Purkinje cell (primary cell): Measurements from ENCODE around the gene CGB8. TPM values are rescaled to one million over a fixed set of nuclear protein-coding genes. Genes with fewer than 3 reads are reported as not detected.

Experiments
- polyA plus RNA-seq: library from polyadenylated mRNA; unstranded; fragments of >200 nt; fragmentation: Nextera tagmentation; gene quantifications from 2 replicates; pipeline ENCODE4 v1.2.1, GENCODE V29; 2014

Gene CGB8
- polyA plus RNA-seq: not detected in 2 replicates

DNA sequence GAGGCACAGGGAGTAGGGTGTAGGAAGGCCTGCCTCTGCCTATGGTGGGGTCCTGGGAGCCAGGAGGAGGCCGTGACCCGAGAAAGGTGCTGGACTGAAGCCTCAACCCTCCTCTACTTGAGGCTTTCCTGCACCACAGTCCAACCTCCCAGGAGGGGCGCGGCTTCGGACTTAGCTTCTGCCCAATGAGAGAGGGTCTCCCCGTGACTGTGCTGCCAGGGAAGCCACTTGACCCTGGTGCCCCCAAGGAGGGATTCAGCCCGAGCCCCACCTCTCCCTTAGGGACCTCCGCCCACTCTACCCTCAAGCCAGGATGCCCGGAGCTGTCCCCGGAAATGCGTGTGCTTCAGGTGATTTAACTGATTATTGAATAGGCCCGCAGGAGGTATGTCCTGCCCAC lies at the start of gene CGB8:
CGB8 (minus strand) TSS at position 101 of the 400 bp plus-strand sequence. CDS start 372 bp downstream, outside the sequence.

GRCh38 chr19:49085020-49085867 lies 36.3 kb upstream of the CGB8 start, which contains the start of gene SNRNP70:
SNRNP70 (plus strand) TSS chr19:49085451; CDS start chr19:49086415, 964 bp downstream.

GRCh38 chr19:49064768-49065611 lies 16.1 kb upstream of the CGB8 start, which contains the start of gene NTF4:
NTF4 (minus strand) TSS chr19:49064818; CDS start chr19:49061997, 2,821 bp downstream.

GRCh38 chr19:49057636-49058234 lies 8.8 kb upstream of the CGB8 start, which contains the start of gene CGB7:
CGB7 (minus strand) TSS chr19:49057749; CDS start chr19:49055375, 2,374 bp downstream.

DNA sequence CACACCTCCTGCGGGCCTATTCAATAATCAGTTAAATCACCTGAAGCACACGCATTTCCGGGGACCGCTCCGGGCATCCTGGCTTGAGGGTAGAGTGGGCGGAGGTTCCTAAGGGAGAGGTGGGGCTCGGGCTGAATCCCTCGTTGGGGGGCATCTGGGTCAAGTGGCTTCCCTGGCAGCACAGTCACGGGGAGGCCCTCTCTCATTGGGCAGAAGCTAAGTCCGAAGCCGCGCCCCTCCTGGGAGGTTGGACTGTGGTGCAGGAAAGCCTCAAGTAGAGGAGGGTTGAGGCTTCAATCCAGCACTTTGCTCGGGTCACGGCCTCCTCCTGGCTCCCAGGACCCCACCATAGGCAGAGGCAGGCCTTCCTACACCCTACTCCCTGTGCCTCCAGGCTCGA lies 5.4 kb downstream of the CGB8 start, which contains the start of gene CGB5:
CGB5 (plus strand) TSS at position 301 of the 400 bp plus-strand sequence. CDS start 362 bp downstream, outside the sequence.

GRCh38 chr19:49036815-49037214 lies 12.1 kb downstream of the CGB8 start, which contains the start of gene CGB1:
CGB1 (minus strand) TSS chr19:49036895; CDS start chr19:49036711, 184 bp downstream.

DNA sequence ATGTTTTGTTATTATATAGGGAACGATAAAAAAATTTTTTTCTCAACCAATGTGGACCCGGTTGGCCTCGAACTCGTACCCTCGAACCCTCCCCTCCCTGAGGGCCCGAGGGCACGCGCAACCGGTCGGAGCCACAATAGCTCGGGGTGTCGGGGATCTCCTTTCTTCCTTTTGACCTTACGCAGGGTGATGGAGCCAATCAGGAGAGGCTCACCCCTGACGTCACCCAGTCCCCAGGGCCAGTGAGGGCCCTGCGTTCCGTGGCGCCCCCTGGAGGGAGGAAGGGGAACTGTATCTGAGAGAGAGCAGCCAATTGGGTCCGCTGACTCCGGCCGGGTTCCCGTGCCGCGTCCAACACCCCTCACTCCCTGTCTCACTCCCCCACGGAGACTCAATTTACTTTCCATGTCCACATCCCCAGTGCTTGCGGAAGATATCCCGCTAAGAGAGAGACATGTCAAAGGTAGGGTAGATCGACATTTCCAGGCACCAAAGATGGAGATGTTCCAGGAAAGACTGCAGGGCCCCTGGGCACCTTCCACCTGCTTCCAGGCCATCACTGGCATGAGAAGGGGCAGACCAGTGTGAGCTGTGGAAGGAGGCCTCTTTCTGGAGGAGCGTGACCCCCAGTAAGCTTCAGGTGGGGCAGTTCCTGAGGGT lies 17.1 kb downstream of the CGB8 start, which contains the start of gene CGB2:
CGB2 (plus strand) TSS at position 249 of the 660 bp plus-strand sequence; CDS start at position 455, 206 bp downstream.

GRCh38 chr19:49024233-49024632 lies 24.7 kb downstream of the CGB8 start, which contains the start of gene CGB3:
CGB3 (minus strand) TSS chr19:49024333; CDS start chr19:49023971, 362 bp downstream.

DNA sequence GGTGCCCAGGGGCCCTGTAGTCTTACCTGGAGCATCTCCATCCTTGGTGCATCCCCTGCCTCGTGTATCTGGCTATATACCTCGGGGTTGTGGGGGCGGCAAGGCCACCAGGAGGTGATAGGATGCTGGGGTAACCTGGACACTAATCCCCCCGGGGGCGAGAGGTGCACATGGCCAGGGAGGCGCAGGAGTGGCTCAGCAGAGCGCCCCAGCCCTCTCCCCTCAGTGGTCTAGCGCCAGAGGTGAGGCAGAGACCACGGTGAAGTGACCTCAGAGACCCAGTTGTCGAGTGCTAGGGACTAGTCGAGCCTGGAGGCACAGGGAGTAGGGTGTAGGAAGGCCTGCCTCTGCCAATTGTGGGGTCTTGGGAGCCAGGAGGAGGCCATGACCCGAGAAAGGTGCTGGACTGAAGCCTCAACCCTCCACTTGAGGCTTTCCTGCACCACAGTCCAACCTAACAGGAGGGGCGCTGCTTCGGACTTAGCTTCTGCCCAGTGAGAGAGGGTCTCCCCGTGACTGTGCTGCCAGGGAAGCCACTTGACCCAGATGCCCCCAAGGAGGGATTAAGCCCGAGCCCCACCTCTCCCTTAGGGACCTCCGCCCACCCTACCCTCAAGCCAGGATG lies 31.8 kb downstream of the CGB8 start, which contains the start of gene LHB:
LHB (minus strand) TSS at position 51 of the 625 bp plus-strand sequence; CDS start at position 41, 10 bp downstream.

Other genes with a start within 250 kb of the CGB8 start
- gene BCAT2, start 238.1 kb downstream of the CGB8 start, polyA plus RNA-seq: 5.8 and 6.6 TPM in 2 replicates
- 12.4 and 12.5 TPM in 2 replicates for gene HSD17B14, start 212.6 kb downstream of the CGB8 start, polyA plus RNA-seq
- gene PLEKHA4, start 180.5 kb downstream of the CGB8 start, polyA plus RNA-seq: not detected in 2 replicates
- gene PPP1R15A, start 176.7 kb downstream of the CGB8 start, polyA plus RNA-seq: 1.7 TPM in 1 of 2 replicates, not detected in the other
- gene TULP2, start 150.4 kb downstream of the CGB8 start, polyA plus RNA-seq: not detected in 2 replicates
- gene NUCB1, start 148.8 kb downstream of the CGB8 start, polyA plus RNA-seq: 28.0 and 39.6 TPM in 2 replicates
- not detected in 2 replicates for gene DHDH, start 115.4 kb downstream of the CGB8 start, polyA plus RNA-seq
- 1.0 TPM in 1 of 2 replicates, not detected in the other for gene BAX, start 94.2 kb downstream of the CGB8 start, polyA plus RNA-seq
- gene FTL, start 83.8 kb downstream of the CGB8 start, polyA plus RNA-seq: 471 and 609 TPM in 2 replicates
- 1.3 and 1.4 TPM in 2 replicates for gene GYS1, start 55.8 kb downstream of the CGB8 start, polyA plus RNA-seq
- gene RUVBL2, start 55.2 kb downstream of the CGB8 start, polyA plus RNA-seq: 40.7 and 53.3 TPM in 2 replicates
- not detected in 2 replicates for gene LHB, start 32.0 kb downstream of the CGB8 start, polyA plus RNA-seq
- gene CGB3, start 24.8 kb downstream of the CGB8 start, polyA plus RNA-seq: not detected in 2 replicates
- not detected in 2 replicates for gene CGB2, start 17.2 kb downstream of the CGB8 start, polyA plus RNA-seq
- gene CGB1, start 12.2 kb downstream of the CGB8 start, polyA plus RNA-seq: not detected in 2 replicates
- gene CGB5, start 5.3 kb downstream of the CGB8 start, polyA plus RNA-seq: not detected in 2 replicates
- not detected in 2 replicates for gene CGB7, start 8.6 kb upstream of the CGB8 start, polyA plus RNA-seq
- gene NTF4, start 15.7 kb upstream of the CGB8 start, polyA plus RNA-seq: not detected in 2 replicates
- not detected in 2 replicates for gene KCNA7, start 23.6 kb upstream of the CGB8 start, polyA plus RNA-seq
- 6.3 and 7.5 TPM in 2 replicates for gene SNRNP70, start 36.3 kb upstream of the CGB8 start, polyA plus RNA-seq
- 34.2 and 35.7 TPM in 2 replicates for gene LIN7B, start 65.3 kb upstream of the CGB8 start, polyA plus RNA-seq
- 4.2 TPM in 1 of 2 replicates, not detected in the other for gene C19orf73, start 70.0 kb upstream of the CGB8 start, polyA plus RNA-seq
- gene PPFIA3, start 70.4 kb upstream of the CGB8 start, polyA plus RNA-seq: 1.2 and 9.4 TPM in 2 replicates
- not detected in 2 replicates for gene HRC, start 106.3 kb upstream of the CGB8 start, polyA plus RNA-seq
- gene TRPM4, start 108.7 kb upstream of the CGB8 start, polyA plus RNA-seq: 0.55 and 2.0 TPM in 2 replicates